Suprapubic skin (tissue), 4 donors: ENCODE measurements around the gene KLRC2. TPM values are rescaled to one million over a fixed set of nuclear protein-coding genes. Genes with fewer than 3 reads are reported as not detected.
"Not testable (repeated sequence)": the region's sequence is repeated elsewhere in the genome, so short reads cannot be mapped to it uniquely, and the experiment has no call there.

Source experiments
- DNase-seq, 2 donors: peaks; one replicate each; pipeline ENCODE4 v3.0.0-alpha.2; 2019; ENCODE audit warnings: low spot score in 2 of 2
- H3K27ac ChIP-seq: fragments of 200-600 bp; sonication (generic); one replicate; pipeline ENCODE4 v1.5.1; 2019
- H3K27me3 ChIP-seq: fragments of 200-600 bp; sonication (generic); one replicate; pipeline ENCODE4 v1.5.1; 2019
- H3K36me3 ChIP-seq: fragments of 200-600 bp; sonication (generic); one replicate; pipeline ENCODE4 v1.5.1; 2019
- H3K4me1 ChIP-seq: fragments of 200-600 bp; sonication (generic); one replicate; pipeline ENCODE4 v1.5.1; 2019
- H3K4me3 ChIP-seq: fragments of 200-600 bp; sonication (generic); one replicate; pipeline ENCODE4 v1.5.1; 2019; ENCODE audit warnings: mild to moderate bottlenecking
- H3K9me3 ChIP-seq: fragments of 200-600 bp; sonication (generic); one replicate; pipeline ENCODE4 v1.5.1; 2019
- CTCF ChIP-seq, 2 donors: fragments of 200-600 bp in 1 of 2; fragments of 450-650 bp in 1 of 2; sonication (generic) in 1 of 2; IDR thresholded peaks; one replicate each; pipeline ENCODE4 v1.5.1; 2016 to 2019; ENCODE audit warnings: antibody characterized with exemption in 2 of 2, mild to moderate bottlenecking in 1 of 2, moderate library complexity in 1 of 2
- EP300 ChIP-seq: sonication (generic); formaldehyde crosslinking; IDR thresholded peaks from one replicate; pipeline ENCODE4 v1.6.1; 2017; ENCODE audit warnings: antibody characterized with exemption
- POLR2A ChIP-seq, 2 donors: fragments of 450-650 bp; IDR thresholded peaks; one replicate each; pipeline ENCODE4 v1.6.1; 2017; ENCODE audit warnings: antibody characterized with exemption in 2 of 2, mild to moderate bottlenecking in 2 of 2, moderate library complexity in 2 of 2
- POLR2AphosphoS5 ChIP-seq, 3 donors: sonication (generic); formaldehyde crosslinking; IDR thresholded peaks; one replicate each; pipeline ENCODE4 v1.6.1; 2017; ENCODE audit warnings: antibody characterized with exemption in 3 of 3
- WGBS: methylation state at CpG from one replicate; pipeline ENCODE4 v1.1.5; 2018; 5-methylcytosine and 5-hydroxymethylcytosine counted together
- total RNA-seq, 4 donors: library from RNA; depleted of rRNA; stranded (reverse); fragments of >200 nt; gene quantifications; one replicate each; pipeline ENCODE4 v1.1.0, GENCODE V29; 2016

KLRC2 gene
- total RNA-seq, 4 donors from 2014 or later = 0.89 TPM; not detected in 3

GRCh38 chr12:10424260-10424899 lies 11.4 kb downstream of the KLRC2 start:
- not testable (repeated sequence) for H3K9me3 ChIP-seq, DNase-seq, H3K4me3 ChIP-seq, H3K36me3 ChIP-seq, H3K27ac ChIP-seq, H3K4me1 ChIP-seq, H3K27me3 ChIP-seq
- no CpG with 5 or more reads among the region's 1 CpG for WGBS

- not testable (repeated sequence) for DNase-seq, H3K4me1 ChIP-seq, H3K27ac ChIP-seq, H3K4me3 ChIP-seq, H3K27me3 ChIP-seq, H3K9me3 ChIP-seq, H3K36me3 ChIP-seq
- WGBS = 17% methylated on average over 2 of the region's 3 CpGs
Measured at GRCh38 chr12:10422159-10422558, 13.7 kb downstream of the KLRC2 start.

GRCh38 chr12:10420334-10420733 lies 15.5 kb downstream of the KLRC2 start, which contains the start of gene KLRC3:
KLRC3 (minus strand) TSS chr12:10420595; CDS start chr12:10420550, 45 bp downstream.
- not testable (repeated sequence) for DNase-seq, H3K9me3 ChIP-seq, H3K4me1 ChIP-seq, H3K36me3 ChIP-seq, H3K27ac ChIP-seq, H3K4me3 ChIP-seq, H3K27me3 ChIP-seq
- 29% methylated on average over 1 of the region's 1 CpG for WGBS

GRCh38 chr12:10409392-10409791 lies 26.4 kb downstream of the KLRC2 start, which contains the start of gene KLRC4:
KLRC4 (minus strand) TSS chr12:10409757; CDS start chr12:10409575, 182 bp downstream.
- 26% methylated on average over 1 of the region's 1 CpG for WGBS
- Histone ChIP-seq H3K36me3 (no peaks in the 10 kb centered on the region), H3K9me3 (no peaks in the 10 kb centered on the region), H3K27me3 (no peaks in the 10 kb centered on the region), H3K4me3 (peak within 1 kb of the TSS; percentile 5), H3K27ac (no peak within 1 kb of the TSS), H3K4me1 (no peaks in the 10 kb centered on the region)
- no peak for DNase-seq
- TF ChIP-seq CTCF (IDR thresholded peaks at IDR 0.05) (no peak), POLR2A (IDR thresholded peaks at IDR 0.05) (no peak), POLR2AphosphoS5 (IDR thresholded peaks at IDR 0.05) (no peak), EP300 (no peak)

- Histone ChIP-seq H3K36me3 (no peaks in the 10 kb centered on the region), H3K4me1 (no peaks in the 10 kb centered on the region), H3K27me3 (no peaks in the 10 kb centered on the region), H3K9me3 (no peaks in the 10 kb centered on the region), H3K4me3 (peak overlapping the region; percentile 5), H3K27ac (no peak overlapping the region)
- TF ChIP-seq POLR2A (IDR thresholded peaks at IDR 0.05) (no peak), CTCF (IDR thresholded peaks at IDR 0.05) (no peak), EP300 (no peak), POLR2AphosphoS5 (IDR thresholded peaks at IDR 0.05) (no peak)
- no peak for DNase-seq
- WGBS = 75% methylated on average over 3 of the region's 3 CpGs
Measured at GRCh38 chr12:10408842-10409241, 27.0 kb downstream of the KLRC2 start.

- Histone ChIP-seq H3K27me3 (no peaks in the 10 kb centered on the region), H3K36me3 (no peaks in the 10 kb centered on the region), H3K4me1 (no peaks in the 10 kb centered on the region), H3K4me3 (no peak overlapping the region), H3K27ac (no peak overlapping the region), H3K9me3 (no peaks in the 10 kb centered on the region)
- DNase-seq = peak in 1 of 2 donors; percentile 63
- TF ChIP-seq CTCF (IDR thresholded peaks at IDR 0.05) (no peak), EP300 (no peak), POLR2A (IDR thresholded peaks at IDR 0.05) (no peak), POLR2AphosphoS5 (IDR thresholded peaks at IDR 0.05) (no peak)
- 42% methylated on average over 4 of the region's 4 CpGs for WGBS
Measured at GRCh38 chr12:10406725-10407124, 29.1 kb downstream of the KLRC2 start.

GRCh38 chr12:10405294-10405693 lies 30.5 kb downstream of the KLRC2 start:
- Histone ChIP-seq H3K27me3 (no peaks in the 10 kb centered on the region), H3K36me3 (no peaks in the 10 kb centered on the region), H3K4me3 (no peak overlapping the region), H3K9me3 (no peaks in the 10 kb centered on the region), H3K27ac (no peak overlapping the region), H3K4me1 (no peaks in the 10 kb centered on the region)
- TF ChIP-seq POLR2AphosphoS5 (IDR thresholded peaks at IDR 0.05) (no peak), CTCF (IDR thresholded peaks at IDR 0.05) (no peak), EP300 (no peak), POLR2A (IDR thresholded peaks at IDR 0.05) (no peak)
- DNase-seq = no peak
- 92% methylated on average over 5 of the region's 5 CpGs for WGBS
